PC-9 (cell line): ENCODE results near the gene IMP3.

ENCODE experiments used
- CTCF ChIP-seq: fragments of 200-600 bp; sonication (generic); conservative IDR thresholded peaks from 2 replicates; pipeline ENCODE4 v1.6.1; 2017; ENCODE audit warnings: mixed run types, antibody characterized with exemption, mild to moderate bottlenecking, moderate library complexity
- EZH2 ChIP-seq: fragments of 200-600 bp; sonication (generic); IDR thresholded peaks from 2 replicates; pipeline ENCODE4 v1.8.0; 2017; ENCODE audit warnings: antibody characterized with exemption, low read depth

DNA sequence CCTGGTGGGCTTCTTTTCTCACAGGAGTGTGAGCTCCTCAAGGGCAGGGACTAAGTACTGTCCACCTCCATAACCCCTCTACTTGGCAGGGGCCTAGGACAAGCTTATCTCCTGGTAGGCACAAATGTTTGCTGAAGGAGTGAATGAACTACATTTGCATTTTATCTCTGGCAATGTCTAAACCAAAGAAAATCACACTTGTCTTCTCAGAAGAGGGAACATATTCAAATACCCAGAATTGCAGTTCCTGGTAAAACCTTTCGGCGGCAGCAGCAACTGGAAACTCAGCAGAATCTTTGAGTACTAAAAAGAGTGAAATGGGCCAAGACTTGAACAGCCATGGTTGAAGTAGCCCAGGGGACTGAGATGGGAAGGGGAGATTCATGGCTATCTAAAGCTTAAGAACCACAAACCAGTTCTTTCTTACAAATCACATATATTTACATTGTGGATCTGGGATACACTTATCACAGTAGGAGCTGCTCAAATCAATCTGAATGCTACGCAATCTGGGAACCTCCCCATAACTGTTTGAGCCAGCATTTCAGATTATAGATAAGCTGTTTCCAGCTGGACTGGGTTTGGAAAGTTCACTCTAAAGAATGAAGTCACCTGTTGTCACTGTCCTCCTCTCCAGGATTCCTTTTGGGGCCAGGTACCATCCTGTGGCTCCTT is 42.2 kb downstream of the IMP3 start:
- TF ChIP-seq CTCF (peak; percentile 53; the same call in 1 of the 2 replicates), EZH2 (no peak)
